Upper lobe of left lung (tissue), 6 donors: ENCODE results near the gene GAGE12F. TPM values are rescaled to one million over a fixed set of nuclear protein-coding genes. Genes with fewer than 3 reads are reported as not detected.

Experiments used
- ATAC-seq, 2 donors: fragments of 200-7000 bp; cut with Tn5 transposase; one replicate each; pipeline ENCODE4 v1.9.1; 2022; ENCODE audit warnings: mild to moderate bottlenecking in 2 of 2, moderate library complexity in 2 of 2; ENCODE audit not compliant: low FRiP score in 2 of 2
- DNase-seq, 2 donors: peaks; one replicate each; pipeline ENCODE4 v3.0.0-alpha.2; 2019 to 2020
- H3K27ac ChIP-seq, 4 donors: fragments of 200-600 bp; sonication (generic); one replicate each; pipeline ENCODE4 v1.5.1; 2016 to 2019
- H3K27me3 ChIP-seq, 4 donors: fragments of 200-600 bp; sonication (generic); one replicate each; pipeline ENCODE4 v1.5.1; 2017 to 2019
- H3K36me3 ChIP-seq, 4 donors: fragments of 200-600 bp; sonication (generic); one replicate each; pipeline ENCODE4 v1.5.1; 2016 to 2019
- H3K4me1 ChIP-seq, 4 donors: fragments of 200-600 bp; sonication (generic); one replicate each; pipeline ENCODE4 v1.5.1; 2018 to 2019
- H3K4me3 ChIP-seq, 4 donors: fragments of 200-600 bp; sonication (generic); one replicate each; pipeline ENCODE4 v1.5.1; 2017 to 2019; ENCODE audit warnings: mild to moderate bottlenecking in 2 of 4, moderate library complexity in 1 of 4
- H3K9me3 ChIP-seq, 4 donors: fragments of 200-600 bp; sonication (generic); one replicate each; pipeline ENCODE4 v1.5.1; 2018 to 2019
- EP300 ChIP-seq, 4 donors: sonication (generic); formaldehyde crosslinking; IDR thresholded peaks; one replicate each; pipeline ENCODE4 v1.5.1; 2017; ENCODE audit warnings: antibody characterized with exemption in 4 of 4, control low read depth in 2 of 4
- POLR2A ChIP-seq, 4 donors: fragments of 450-650 bp; IDR thresholded peaks; one replicate each; pipeline ENCODE4 v1.5.1; 2016 to 2017; ENCODE audit warnings: antibody characterized with exemption in 4 of 4, mild to moderate bottlenecking in 2 of 4
- POLR2AphosphoS5 ChIP-seq, 2 donors: sonication (generic); formaldehyde crosslinking; IDR thresholded peaks; one replicate each; pipeline ENCODE4 v1.5.1; 2017; ENCODE audit warnings: antibody characterized with exemption in 2 of 2
- WGBS, 2 donors: methylation state at CpG; one replicate each; pipeline ENCODE4 v1.1.5; 2017 to 2018; 5-methylcytosine and 5-hydroxymethylcytosine counted together
- small RNA-seq, 4 donors: library from RNA; depleted of rRNA; stranded (forward); fragments of <200 nt; gene quantifications; one replicate each; pipeline ENCODE3, GENCODE V24; 2016
- total RNA-seq, 6 donors: library from RNA; depleted of rRNA in 4 of 6; stranded (reverse); fragments of >200 nt in 4 of 6; gene quantifications; one replicate each; pipeline versions ENCODE4 v1.1.0 to v1.2.1, GENCODE V29; 2016 to 2021
- TF ChIP-seq, protein P1 (sequence below), 6 experiments: fragments of 450-650 bp in 4 of 6; fragments of 200-600 bp in 2 of 6; sonication (generic) in 2 of 6; IDR thresholded peaks; one replicate each; pipeline ENCODE4 v1.5.1; 2016 to 2019; ENCODE audit warnings: antibody characterized with exemption in 6 of 6
- donor health status: DM: no; HTN: no; CAD: no; lungs with moderate emphysema.
- donor health status: DM: no; HTN: yes; CAD: no; lungs with severe emphysema.

The GAGE12F gene
- total RNA-seq, 6 donors from 2014 or later: not detected

DNA sequence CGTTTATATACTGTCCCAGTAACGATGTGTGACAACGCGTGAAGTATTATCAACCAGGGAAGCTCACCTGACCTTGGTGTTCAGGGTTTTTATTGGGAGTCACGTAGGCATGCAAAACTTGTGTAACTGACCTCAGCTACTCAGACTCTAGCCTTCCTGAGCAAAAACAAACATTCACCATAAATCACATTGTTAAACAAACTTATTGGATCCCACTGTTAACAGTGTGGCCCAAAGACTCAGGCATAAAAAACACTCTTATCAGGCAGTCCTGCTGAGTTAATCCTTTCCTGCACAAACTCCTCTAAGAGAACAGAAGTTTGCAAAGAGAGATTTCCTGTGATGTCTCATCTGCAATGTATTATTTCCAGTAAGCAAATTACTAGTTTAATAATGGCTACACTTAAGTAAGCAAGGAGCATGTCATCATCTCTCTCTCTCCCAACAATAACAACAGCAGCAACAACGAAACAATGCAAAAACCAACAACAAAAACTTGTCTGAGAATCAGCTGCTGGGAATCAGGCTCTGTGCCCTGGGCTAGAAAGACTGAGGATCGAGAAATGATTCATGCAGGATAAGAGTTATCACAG lies 50.2 kb downstream of the GAGE12F start:
- ATAC-seq (no peak), DNase-seq (no peak)
- Histone ChIP-seq H3K4me3 (no peak overlapping the region), H3K36me3 (no peaks in the 10 kb centered on the region), H3K27me3 (no peaks in the 10 kb centered on the region), H3K4me1 (no peaks in the 10 kb centered on the region), H3K9me3 (no peaks in the 10 kb centered on the region), H3K27ac (no peak overlapping the region)
- WGBS, 2 donors: 48 to 55% methylated on average over 4 to 7 of the region's 7 CpGs
- TF ChIP-seq, protein P1, sequence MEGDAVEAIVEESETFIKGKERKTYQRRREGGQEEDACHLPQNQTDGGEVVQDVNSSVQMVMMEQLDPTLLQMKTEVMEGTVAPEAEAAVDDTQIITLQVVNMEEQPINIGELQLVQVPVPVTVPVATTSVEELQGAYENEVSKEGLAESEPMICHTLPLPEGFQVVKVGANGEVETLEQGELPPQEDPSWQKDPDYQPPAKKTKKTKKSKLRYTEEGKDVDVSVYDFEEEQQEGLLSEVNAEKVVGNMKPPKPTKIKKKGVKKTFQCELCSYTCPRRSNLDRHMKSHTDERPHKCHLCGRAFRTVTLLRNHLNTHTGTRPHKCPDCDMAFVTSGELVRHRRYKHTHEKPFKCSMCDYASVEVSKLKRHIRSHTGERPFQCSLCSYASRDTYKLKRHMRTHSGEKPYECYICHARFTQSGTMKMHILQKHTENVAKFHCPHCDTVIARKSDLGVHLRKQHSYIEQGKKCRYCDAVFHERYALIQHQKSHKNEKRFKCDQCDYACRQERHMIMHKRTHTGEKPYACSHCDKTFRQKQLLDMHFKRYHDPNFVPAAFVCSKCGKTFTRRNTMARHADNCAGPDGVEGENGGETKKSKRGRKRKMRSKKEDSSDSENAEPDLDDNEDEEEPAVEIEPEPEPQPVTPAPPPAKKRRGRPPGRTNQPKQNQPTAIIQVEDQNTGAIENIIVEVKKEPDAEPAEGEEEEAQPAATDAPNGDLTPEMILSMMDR (IDR thresholded peaks at IDR 0.05): no peak
- TF ChIP-seq POLR2AphosphoS5 (IDR thresholded peaks at IDR 0.05): no peak
- TF ChIP-seq EP300 (IDR thresholded peaks at IDR 0.05): no peak
- TF ChIP-seq POLR2A (IDR thresholded peaks at IDR 0.05): no peak

Small RNAs within 50 kb of the gene (small RNA-seq; reads per million reads assigned to genes)
- 0 reads per million in 4 donors for gene GAGE12B

Other genes starting within 250 kb of the GAGE12F start
- gene GAGE12J, start 238.8 kb upstream of the GAGE12F start, total RNA-seq: under 1 TPM in 1 of 6 donors, not detected in 5; 0.72 TPM
- gene GAGE13, start 229.3 kb upstream of the GAGE12F start, total RNA-seq: not detected
- gene GAGE12C, start 28.7 kb upstream of the GAGE12F start, total RNA-seq: not detected
- not detected for gene GAGE12D, start 19.1 kb upstream of the GAGE12F start, total RNA-seq
- not detected for gene GAGE12E, start 9.6 kb upstream of the GAGE12F start, total RNA-seq
- not detected for gene GAGE12G, start 9.6 kb downstream of the GAGE12F start, total RNA-seq
- gene GAGE12H, start 19.1 kb downstream of the GAGE12F start, total RNA-seq: not detected
- 1 to 10 TPM in 1 of 6 donors, under 1 TPM in 1, not detected in 4; 0.71 to 1.2 TPM for gene GAGE2A, start 28.7 kb downstream of the GAGE12F start, total RNA-seq
- gene GAGE1, start 38.2 kb downstream of the GAGE12F start, total RNA-seq: under 1 TPM in 2 of 6 donors, not detected in 4; 0.44 to 0.66 TPM
- not detected for gene PAGE1, start 135.1 kb downstream of the GAGE12F start, total RNA-seq